K562 (cell line): ENCODE data around the gene ST6GALNAC3. TPM values are rescaled to one million over a fixed set of nuclear protein-coding genes. Genes with fewer than 3 reads are reported as not detected.

Source experiments
- ADNP ChIP-seq: fragments of 200-800 bp; sonication (Bioruptor generic); IDR thresholded peaks from 2 replicates; pipeline ENCODE4 v1.6.1; 2016; ENCODE audit warnings: missing genetic modification characterization, missing compliant biosample characterization
- CTCFL ChIP-seq: IDR thresholded peaks from 2 replicates; pipeline ENCODE4 v1.6.1; 2011; ENCODE audit warnings: borderline replicate concordance, low read depth, mild to moderate bottlenecking, moderate library complexity, low read length; ENCODE audit not compliant: insufficient read depth, poor library complexity, severe bottlenecking
- FOXA3 ChIP-seq, 2 experiments: fragments of 450-650 bp in 1 of 2; sonication (generic) in 1 of 2; formaldehyde crosslinking; IDR thresholded peaks in 1 of 2; conservative IDR thresholded peaks in 1 of 2; 2 replicates each; pipeline versions ENCODE4 v1.4.0 to v1.8.0; 2020 to 2022; ENCODE audit warnings: mild to moderate bottlenecking in 2 of 2, missing genetic modification reagents in 1 of 2
- HMGN3 ChIP-seq: IDR thresholded peaks from 2 replicates; pipeline ENCODE4 v1.6.1; 2011; ENCODE audit warnings: borderline replicate concordance, low read depth, mild to moderate bottlenecking, mixed read lengths, low read length; ENCODE audit not compliant: insufficient read length; ENCODE audit errors: extremely low read depth
- NR1H2 ChIP-seq: sonication (generic); formaldehyde crosslinking; IDR thresholded peaks from 2 replicates; pipeline ENCODE4 v1.4.0; 2020; ENCODE audit warnings: mild to moderate bottlenecking, missing genetic modification reagents
- NUFIP1 ChIP-seq: fragments of 450-650 bp; IDR thresholded peaks from 2 replicates; pipeline ENCODE4 v1.6.1; 2018; ENCODE audit not compliant: partially characterized antibody
- RBM22 ChIP-seq: fragments of 200-400 bp; formaldehyde crosslinking; IDR thresholded peaks from 2 replicates; pipeline ENCODE4 v1.6.1; 2018; ENCODE audit warnings: low read length, low read depth; ENCODE audit not compliant: poor library complexity, severe bottlenecking
- REST ChIP-seq, 2 experiments: fragments of 450-650 bp; formaldehyde crosslinking in 1 of 2; IDR thresholded peaks; 2 replicates each; pipeline versions ENCODE4 v1.4.0 to v1.6.1; 2014 to 2020; ENCODE audit warnings: mild to moderate bottlenecking in 2 of 2, borderline replicate concordance in 1 of 2, low read depth in 1 of 2
- SPI1 ChIP-seq: IDR thresholded peaks from 2 replicates; pipeline ENCODE4 v1.6.1; 2011; ENCODE audit warnings: low read depth, low read length, control low read depth, borderline replicate concordance
- XRCC5 ChIP-seq: fragments of 200-400 bp; formaldehyde crosslinking; IDR thresholded peaks from 2 replicates; pipeline ENCODE4 v1.6.1; 2017; ENCODE audit warnings: low read depth, mild to moderate bottlenecking, low read length
- ZNF23 ChIP-seq: fragments of 250-450 bp; sonication (Bioruptor Pico); IDR thresholded peaks from 2 replicates; pipeline ENCODE4 v1.4.0; 2020; ENCODE audit warnings: mild to moderate bottlenecking
- ZNF24 ChIP-seq: fragments of 450-650 bp; IDR thresholded peaks from 2 replicates; pipeline ENCODE4 v1.6.1; 2016
- ZNF395 ChIP-seq: fragments of 200-800 bp; sonication (Bioruptor generic); IDR thresholded peaks from 2 replicates; pipeline ENCODE4 v1.6.1; 2017; ENCODE audit warnings: missing genetic modification characterization, missing compliant biosample characterization
- ZNF699 ChIP-seq: fragments of 250-450 bp; sonication (Bioruptor Pico); IDR thresholded peaks from 2 replicates; pipeline ENCODE4 v1.8.0; 2021; ENCODE audit warnings: mild to moderate bottlenecking, moderate library complexity; ENCODE audit not compliant: insufficient replicate concordance
- ZNF77 ChIP-seq: fragments of 250-450 bp; sonication (Bioruptor Pico); IDR thresholded peaks from 2 replicates; pipeline ENCODE4 v1.5.0; 2020
- polyA plus RNA-seq, 8 experiments: library from polyadenylated mRNA; depleted of rRNA in 4 of 8; stranded (reverse) in 5 of 8; unstranded in 3 of 8; fragments of >200 nt; fragmentation: Nextera tagmentation in 2 of 8; fragmentation: Illumina TruSeq in 1 of 8; extraction: Ambion mirVana in 2 of 8; extraction: Trizol in 1 of 8; gene quantifications; 2 replicates each; pipeline versions ENCODE4 v1.2.1 to v1.2.3, GENCODE V29; 2011 to 2014; ENCODE audit warnings: inconsistent platforms in 1 of 8, missing spikeins in 1 of 8
- total RNA-seq, 7 experiments: library from RNA; depleted of rRNA in 6 of 7; stranded (reverse); fragments of >200 nt in 6 of 7; fragmentation: Illumina TruSeq in 2 of 7; extraction: Trizol in 2 of 7; gene quantifications; 2 replicates each; pipeline versions ENCODE4 v1.2.1 to v1.2.3, GENCODE V29; 2011 to 2021; ENCODE audit warnings: low replicate concordance in 1 of 7

Gene ST6GALNAC3
- total and polyA plus RNA-seq, 9 of the 15 experiments (the other 6 are each of a cell fraction or from before 2014, with no cell fraction given) = 0.04 to 0.29 (median 0.18) TPM; not detected in 6

- TF ChIP-seq REST (IDR thresholded peaks at IDR 0.05; ENCODE audit: borderline replicate concordance) (peak; percentile 61), REST (CRISPR knock-in tag; IDR thresholded peaks at IDR 0.05; ENCODE audit: low read depth) (no peak), XRCC5 (peak; percentile 46; the same call in 1 of the 2 replicates), ZNF23 (CRISPR knock-in tag) (no peak), HMGN3 (no peak), ZNF77 (CRISPR knock-in tag) (no peak), FOXA3 (CRISPR knock-in tag; conservative IDR thresholded peaks at IDR 0.05 in 1 of 2, IDR thresholded peaks at IDR 0.05 in 1 of 2) (no peak), SPI1 (no peak), CTCFL (peak; percentile 62), NR1H2 (CRISPR knock-in tag) (no peak), NUFIP1 (no peak), ADNP (tag) (no peak), RBM22 (no peak), ZNF395 (CRISPR knock-in tag) (no peak), ZNF699 (no peak), ZNF24 (no peak)
Observed at GRCh38 chr1:76154206-76154956, 79.8 kb downstream of the ST6GALNAC3 start (continued).
